Neutrophil (primary cell): ENCODE measurements around the gene NLGN2.
A peak's percentile ranks its signal among the peaks of the same experiment; 100 is the strongest.

Experiments
- H3K27ac ChIP-seq: fragments of 200-600 bp; sonication (generic); 2 replicates; pipeline ENCODE4 v1.5.1; 2016; ENCODE audit warnings: mild to moderate bottlenecking, moderate library complexity
- H3K27me3 ChIP-seq: fragments of 200-600 bp; sonication (generic); 2 replicates; pipeline ENCODE4 v1.6.0; 2016; ENCODE audit warnings: mild to moderate bottlenecking
- H3K36me3 ChIP-seq: fragments of 200-600 bp; sonication (generic); 2 replicates; pipeline ENCODE4 v1.5.1; 2017
- H3K4me1 ChIP-seq, 2 experiments: fragments of 200-600 bp in 1 of 2; sonication (generic) in 1 of 2; 1 replicate in 1 of 2; 2 replicates in 1 of 2; pipeline versions ENCODE4 v1.5.1 to v1.6.1; 2013 to 2016; ENCODE audit warnings: low read depth in 1 of 2, low read length in 1 of 2, mild to moderate bottlenecking in 1 of 2, moderate library complexity in 1 of 2; ENCODE audit not compliant: control insufficient read depth in 1 of 2, insufficient read depth in 1 of 2
- H3K4me3 ChIP-seq, 2 experiments: fragments of 200-600 bp in 1 of 2; sonication (generic) in 1 of 2; 1 replicate in 1 of 2; 2 replicates in 1 of 2; pipeline ENCODE4 v1.5.1; 2013 to 2016; ENCODE audit warnings: low read depth in 1 of 2, low read length in 1 of 2, mild to moderate bottlenecking in 1 of 2, moderate library complexity in 1 of 2
- H3K9me3 ChIP-seq: fragments of 200-600 bp; sonication (generic); 2 replicates; pipeline ENCODE4 v1.5.1; 2016
- CTCF ChIP-seq: fragments of 200-600 bp; sonication (generic); IDR thresholded peaks from 2 replicates; pipeline ENCODE4 v1.5.1; 2016; ENCODE audit warnings: antibody characterized with exemption

The NLGN2 gene

GRCh38 chr17:7394452-7395191, 13.0 kb upstream of the NLGN2 start, which contains the start of gene PLSCR3:
PLSCR3 (minus strand) TSS chr17:7394525; CDS start chr17:7394110, 415 bp downstream.
- H3K4me3 ChIP-seq: peak within 1 kb of the TSS; percentile 74 to 93
- no peaks in the 10 kb centered on the region for H3K9me3 ChIP-seq
- peaks cover 16% of the 10 kb centered on the region for H3K27me3 ChIP-seq
- peak; percentile 47 for TF ChIP-seq CTCF
- no peaks in the 10 kb centered on the region for H3K36me3 ChIP-seq
- H3K4me1 ChIP-seq: peaks cover 14 to 18% of the 10 kb centered on the region in 2 experiments
- peak within 1 kb of the TSS; percentile 87 for H3K27ac ChIP-seq

GRCh38 chr17:7396147-7396546, 11.5 kb upstream of the NLGN2 start:
- H3K27me3 ChIP-seq: peaks cover 16% of the 10 kb centered on the region
- H3K4me3 ChIP-seq: no peak overlapping the region
- H3K36me3 ChIP-seq: no peaks in the 10 kb centered on the region
- no peaks in the 10 kb centered on the region for H3K9me3 ChIP-seq
- no peak overlapping the region for H3K27ac ChIP-seq
- H3K4me1 ChIP-seq: peaks cover 14 to 18% of the 10 kb centered on the region in 2 experiments
- no peak for TF ChIP-seq CTCF

GRCh38 chr17:7398612-7399011, 9.0 kb upstream of the NLGN2 start:
- no peak for TF ChIP-seq CTCF
- peaks cover 4% of the 10 kb centered on the region for H3K27me3 ChIP-seq

GRCh38 chr17:7403043-7403726, 4.5 kb upstream of the NLGN2 start:
- H3K9me3 ChIP-seq: no peaks in the 10 kb centered on the region
- peaks cover 40% of the 10 kb centered on the region for H3K27me3 ChIP-seq
- peak overlapping the region; percentile 65 to 71 for H3K4me3 ChIP-seq
- H3K27ac ChIP-seq: peak overlapping the region; percentile 72
- no peak for TF ChIP-seq CTCF
- H3K36me3 ChIP-seq: no peaks in the 10 kb centered on the region
- H3K4me1 ChIP-seq: peaks cover 14 to 30% of the 10 kb centered on the region in 2 experiments

More at GRCh38 chr17:7398612-7399011, 9.0 kb upstream of the NLGN2 start:
- no peaks in the 10 kb centered on the region for H3K36me3 ChIP-seq
- H3K4me3 ChIP-seq: no peak overlapping the region
- no peak overlapping the region for H3K27ac ChIP-seq
- H3K9me3 ChIP-seq: no peaks in the 10 kb centered on the region
- peaks cover 21 to 26% of the 10 kb centered on the region in 2 experiments for H3K4me1 ChIP-seq

- Histone ChIP-seq H3K4me3 (peak overlapping the region; percentile 65 to 71), H3K4me1 (peaks cover 14 to 30% of the 10 kb centered on the region in 2 experiments), H3K9me3 (no peaks in the 10 kb centered on the region), H3K27ac (peak overlapping the region; percentile 72), H3K27me3 (peaks cover 44% of the 10 kb centered on the region), H3K36me3 (no peaks in the 10 kb centered on the region)
- TF ChIP-seq CTCF: no peak
These were observed 4.0 kb upstream of the NLGN2 start for GRCh38 chr17:7403727-7403976.
